Thoracic aorta (tissue), 2 donors: ENCODE measurements around the gene MPZL1. TPM values are rescaled to one million over a fixed set of nuclear protein-coding genes. Genes with fewer than 3 reads are reported as not detected.
A peak's percentile ranks its signal among the peaks of the same experiment; 100 is the strongest.
"Not testable (repeated sequence)": the region's sequence is repeated elsewhere in the genome, so short reads cannot be mapped to it uniquely, and the experiment has no call there.

Source experiments
- ATAC-seq: fragments of 150-250 bp; one replicate; pipeline ENCODE4 v1.8.0; 2017; ENCODE audit warnings: low read depth; ENCODE audit not compliant: insufficient number of reproducible peaks, low FRiP score
- DNase-seq: peaks from one replicate; pipeline ENCODE4 v3.0.0-alpha.2; 2020; ENCODE audit warnings: low spot score
- H3K27ac ChIP-seq, 2 donors: fragments of 200-600 bp; sonication (generic); 1 replicate in 1 of 2; 2 replicates in 1 of 2; pipeline ENCODE4 v1.5.1; 2016; ENCODE audit warnings: mild to moderate bottlenecking in 2 of 2, moderate library complexity in 2 of 2
- H3K27me3 ChIP-seq: fragments of 200-600 bp; sonication (generic); replicated peaks from 2 replicates; pipeline ENCODE4 v1.6.0; 2016; ENCODE audit warnings: mild to moderate bottlenecking; ENCODE audit not compliant: insufficient read depth
- H3K36me3 ChIP-seq: fragments of 200-600 bp; sonication (generic); one replicate; pipeline ENCODE4 v1.5.1; 2016
- H3K4me1 ChIP-seq, 2 donors: fragments of 200-600 bp; sonication (generic); 1 replicate in 1 of 2; 2 replicates in 1 of 2; pipeline versions ENCODE4 v1.5.1 to v1.6.0; 2016; ENCODE audit warnings: low read depth in 2 of 2, mild to moderate bottlenecking in 1 of 2; ENCODE audit not compliant: control insufficient read depth in 1 of 2
- H3K4me3 ChIP-seq: fragments of 200-600 bp; sonication (generic); 2 replicates; pipeline ENCODE4 v1.5.1; 2016; ENCODE audit warnings: mild to moderate bottlenecking
- H3K9me3 ChIP-seq: fragments of 200-600 bp; sonication (generic); 2 replicates; pipeline ENCODE4 v1.5.1; 2016
- total RNA-seq, 2 donors: library from RNA; depleted of rRNA; stranded (reverse); fragments of >200 nt; gene quantifications; one replicate each; pipeline versions ENCODE4 v1.1.0 to v1.2.3, GENCODE V29; 2016
- TF ChIP-seq, protein P1 (sequence below): fragments of 200-600 bp; sonication (generic); IDR thresholded peaks from one replicate; pipeline ENCODE4 v1.5.1; 2019; ENCODE audit warnings: antibody characterized with exemption

Gene MPZL1
- total RNA-seq, 2 donors from 2014 or later, result 92.6 to 108 TPM

DNA sequence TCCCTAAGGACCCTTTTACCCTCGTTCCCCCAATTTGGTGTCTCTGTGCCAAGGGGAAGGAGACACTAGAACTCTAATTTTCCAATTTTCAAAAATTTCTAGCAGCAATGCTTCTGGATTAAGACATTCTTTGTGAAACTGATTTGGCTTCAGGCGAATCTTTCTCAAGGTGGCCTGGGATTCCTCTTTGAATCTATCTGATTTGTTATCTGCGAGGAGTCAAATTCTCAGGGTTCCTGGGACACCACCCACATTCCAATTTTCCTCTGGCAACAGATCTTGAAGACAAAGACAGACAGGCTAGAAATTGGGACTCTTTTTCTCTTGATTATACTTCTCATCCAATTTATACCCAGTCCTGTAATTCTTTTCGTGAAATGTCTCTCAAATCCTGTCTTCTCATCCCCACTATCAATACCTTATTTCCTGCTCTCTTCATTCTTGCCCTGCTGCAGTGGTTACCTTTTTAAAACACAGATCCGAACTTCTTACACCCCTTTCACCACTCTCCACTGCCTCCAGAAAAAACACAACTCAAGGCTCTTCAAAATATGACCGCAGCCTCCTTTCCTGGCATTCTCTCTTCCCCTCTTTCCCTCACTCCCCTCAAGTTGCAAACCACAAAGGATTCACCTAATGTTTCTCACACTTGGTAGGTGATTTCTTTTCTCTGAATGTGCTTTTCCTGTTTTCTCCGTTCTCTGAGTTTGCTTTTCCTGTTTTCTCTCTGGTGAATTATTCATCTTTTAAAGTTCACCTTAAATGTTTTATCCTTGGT lies 2.7 kb upstream of the MPZL1 start:
- Histone ChIP-seq H3K27me3 (no peaks in the 10 kb centered on the region), H3K4me3 (no peak overlapping the region), H3K9me3 (no peaks in the 10 kb centered on the region), H3K27ac (no peak overlapping the region), H3K36me3 (no peaks in the 10 kb centered on the region), H3K4me1 (peaks cover 8 to 24% of the 10 kb centered on the region in 2 donors)
- TF ChIP-seq, protein P1, sequence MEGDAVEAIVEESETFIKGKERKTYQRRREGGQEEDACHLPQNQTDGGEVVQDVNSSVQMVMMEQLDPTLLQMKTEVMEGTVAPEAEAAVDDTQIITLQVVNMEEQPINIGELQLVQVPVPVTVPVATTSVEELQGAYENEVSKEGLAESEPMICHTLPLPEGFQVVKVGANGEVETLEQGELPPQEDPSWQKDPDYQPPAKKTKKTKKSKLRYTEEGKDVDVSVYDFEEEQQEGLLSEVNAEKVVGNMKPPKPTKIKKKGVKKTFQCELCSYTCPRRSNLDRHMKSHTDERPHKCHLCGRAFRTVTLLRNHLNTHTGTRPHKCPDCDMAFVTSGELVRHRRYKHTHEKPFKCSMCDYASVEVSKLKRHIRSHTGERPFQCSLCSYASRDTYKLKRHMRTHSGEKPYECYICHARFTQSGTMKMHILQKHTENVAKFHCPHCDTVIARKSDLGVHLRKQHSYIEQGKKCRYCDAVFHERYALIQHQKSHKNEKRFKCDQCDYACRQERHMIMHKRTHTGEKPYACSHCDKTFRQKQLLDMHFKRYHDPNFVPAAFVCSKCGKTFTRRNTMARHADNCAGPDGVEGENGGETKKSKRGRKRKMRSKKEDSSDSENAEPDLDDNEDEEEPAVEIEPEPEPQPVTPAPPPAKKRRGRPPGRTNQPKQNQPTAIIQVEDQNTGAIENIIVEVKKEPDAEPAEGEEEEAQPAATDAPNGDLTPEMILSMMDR, result no peak
- no peak for ATAC-seq
- no peak for DNase-seq

DNA sequence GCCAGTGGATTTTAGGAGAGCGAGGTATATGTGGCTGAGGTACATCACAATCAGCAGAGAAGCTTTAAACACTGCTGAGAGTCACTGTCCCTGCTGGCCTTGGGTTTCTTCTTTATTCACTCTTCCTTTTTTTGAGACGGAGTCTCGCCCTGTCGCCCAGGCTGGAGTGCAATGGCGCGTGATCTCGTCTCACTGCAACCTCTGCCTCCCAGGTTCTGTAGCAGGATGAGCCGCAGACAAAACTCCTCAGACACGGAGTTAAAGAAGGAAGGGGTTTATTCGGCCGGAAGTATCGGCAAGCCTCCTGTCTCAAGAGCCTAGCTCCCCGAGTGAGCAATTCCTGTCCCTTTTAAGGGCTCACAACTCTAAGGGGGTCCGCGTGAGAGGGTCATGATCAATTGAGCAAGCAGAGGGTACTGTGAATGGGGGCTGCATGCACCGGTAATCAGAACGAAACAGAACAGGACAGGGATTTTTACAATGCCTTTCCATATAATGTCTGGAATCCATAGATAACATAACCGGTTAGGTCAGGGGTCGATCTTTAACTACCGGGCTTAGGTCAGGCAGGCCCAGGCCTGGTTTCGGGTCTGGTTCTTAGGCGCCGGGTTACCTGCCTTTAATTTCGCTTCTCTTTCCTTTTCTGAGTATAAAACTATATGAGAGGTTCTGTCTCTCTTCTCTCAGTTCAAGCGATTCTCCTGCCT lies 1.9 kb upstream of the MPZL1 start:
- not testable (repeated sequence) for H3K4me3 ChIP-seq, H3K27ac ChIP-seq, H3K27me3 ChIP-seq, ATAC-seq, H3K36me3 ChIP-seq, DNase-seq, H3K9me3 ChIP-seq
- H3K4me1 ChIP-seq, result peaks cover 14 to 32% of the 10 kb centered on the region in 2 donors

GRCh38 chr1:167720965-167721616 lies 691 bp upstream of the MPZL1 start:
- ATAC-seq (no peak), DNase-seq (no peak)
- TF ChIP-seq, protein P1, result no peak
- Histone ChIP-seq H3K36me3 (no peaks in the 10 kb centered on the region), H3K4me3 (peak overlapping the region; percentile 94), H3K4me1 (peaks cover 16 to 37% of the 10 kb centered on the region in 2 donors), H3K27ac (peak overlapping the region; percentile 90 to 91), H3K27me3 (no peaks in the 10 kb centered on the region), H3K9me3 (no peaks in the 10 kb centered on the region)

DNA sequence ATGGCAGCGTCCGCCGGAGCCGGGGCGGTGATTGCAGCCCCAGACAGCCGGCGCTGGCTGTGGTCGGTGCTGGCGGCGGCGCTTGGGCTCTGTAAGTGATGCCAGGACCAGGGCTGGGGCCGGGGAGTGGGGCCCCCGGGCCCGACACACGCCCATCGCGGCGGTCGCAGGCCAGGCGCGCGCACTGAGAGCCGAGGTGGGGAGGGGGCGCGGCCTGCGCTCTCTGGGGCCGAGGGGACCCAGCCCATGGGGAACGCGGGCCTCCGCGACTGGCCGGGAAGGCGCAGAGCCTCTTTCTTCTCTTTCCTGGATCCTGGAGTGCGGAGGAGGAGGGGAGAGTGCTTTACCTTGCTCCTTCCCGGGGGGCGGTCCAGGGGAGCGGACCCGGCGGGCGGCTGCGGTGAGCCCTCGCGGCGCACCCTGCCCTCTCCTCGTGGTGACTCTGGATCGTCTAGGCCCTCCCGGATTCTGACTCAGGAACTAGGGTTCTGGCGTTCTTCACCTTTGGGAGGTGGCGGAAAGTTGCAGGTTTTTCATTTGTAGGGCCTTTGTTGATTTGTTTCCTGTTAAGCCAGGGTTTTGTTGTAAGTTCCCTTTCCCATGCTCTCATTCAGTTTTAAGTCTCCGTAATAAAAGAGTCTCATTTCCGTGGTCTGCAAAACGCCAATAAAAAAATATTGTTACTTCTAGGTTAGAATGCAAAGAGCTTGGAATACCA lies 529 bp downstream of the MPZL1 start:
- Histone ChIP-seq H3K27me3 (no peaks in the 10 kb centered on the region), H3K9me3 (no peaks in the 10 kb centered on the region), H3K36me3 (no peaks in the 10 kb centered on the region), H3K4me1 (peaks cover 22 to 41% of the 10 kb centered on the region in 2 donors), H3K27ac (peak overlapping the region; percentile 90 to 91), H3K4me3 (peak overlapping the region; percentile 94)
- peak; percentile 30 for ATAC-seq
- TF ChIP-seq, protein P1, result no peak
- DNase-seq, result no peak

GRCh38 chr1:167722870-167723251 lies 1.1 kb downstream of the MPZL1 start:
- no peaks in the 10 kb centered on the region for H3K27me3 ChIP-seq
- no peaks in the 10 kb centered on the region for H3K36me3 ChIP-seq
- ATAC-seq (no peak), DNase-seq (no peak)
- TF ChIP-seq, protein P1, result no peak
- H3K4me3 ChIP-seq, result peak overlapping the region; percentile 94
- H3K9me3 ChIP-seq, result no peaks in the 10 kb centered on the region
- peak overlapping the region; percentile 90 to 91 for H3K27ac ChIP-seq
- H3K4me1 ChIP-seq, result peaks cover 22 to 43% of the 10 kb centered on the region in 2 donors
